ENCODE measurements around the gene LDB2.
"Not testable (repeated sequence)": the region's sequence is repeated elsewhere in the genome, so short reads cannot be mapped to it uniquely, and the experiment has no call there.

Gene LDB2

DNA sequence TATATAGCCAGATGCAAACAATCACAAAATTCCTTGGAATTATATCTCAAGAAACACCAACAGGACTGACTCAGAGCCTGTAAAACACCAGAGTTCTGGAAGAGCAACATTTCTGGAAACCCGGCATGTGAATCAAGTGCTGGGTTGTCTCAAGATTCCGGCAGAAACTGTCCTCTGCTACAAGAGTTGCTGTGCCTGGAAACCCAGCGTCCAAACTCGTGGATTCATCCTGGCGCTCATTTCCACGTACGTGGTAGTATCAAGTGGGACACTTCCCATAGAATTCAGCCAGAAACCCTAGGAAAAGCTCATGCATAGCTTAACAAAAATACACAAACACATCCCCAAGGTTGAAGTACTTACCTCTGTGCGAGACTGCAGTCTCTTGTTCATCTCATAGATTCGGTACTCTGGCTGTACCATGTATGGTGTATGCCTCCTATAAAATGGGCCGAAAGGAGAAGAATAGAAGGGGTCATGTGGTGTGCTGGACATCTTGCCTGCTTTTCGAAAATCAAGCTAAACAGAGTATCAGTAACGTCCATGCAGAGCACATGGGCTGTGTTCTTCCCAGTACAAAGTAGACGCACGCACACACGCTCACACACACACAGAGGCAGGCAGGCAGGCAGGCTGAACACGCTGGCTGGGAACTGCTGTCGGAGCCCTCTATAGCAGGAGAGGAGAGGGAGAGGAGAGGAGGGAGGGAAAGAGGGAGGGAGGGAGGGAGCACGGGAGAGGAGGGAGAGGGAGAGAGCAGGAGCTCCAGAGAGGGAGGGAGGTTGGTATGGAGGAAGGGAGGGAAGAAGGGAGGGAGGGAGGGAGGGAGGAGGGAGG lies at the start of gene LDB2:
Gene LDB2 (minus strand): TSS at position 655 of the 837 bp plus-strand sequence.
- no peak for DNase-seq

DNA sequence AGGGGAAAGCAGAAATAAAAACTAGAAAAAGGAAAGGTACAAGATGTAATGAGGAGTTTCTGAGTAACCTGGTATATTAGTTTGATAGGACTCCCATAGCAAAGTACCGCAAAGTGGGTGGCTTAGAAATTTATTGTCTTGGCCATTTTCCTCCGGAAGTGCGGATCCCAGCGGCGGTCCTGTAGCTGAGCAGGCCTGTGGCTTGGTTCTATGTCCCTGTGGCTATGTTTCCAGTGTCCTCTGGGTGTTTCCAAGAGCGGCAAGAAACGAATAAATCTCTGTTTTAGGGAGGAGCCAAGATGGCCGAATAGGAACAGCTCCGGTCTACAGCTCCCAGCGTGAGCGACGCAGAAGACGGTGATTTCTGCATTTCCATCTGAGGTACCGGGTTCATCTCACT lies 44.0 kb upstream of the LDB2 start:
- no peak for DNase-seq

DNA sequence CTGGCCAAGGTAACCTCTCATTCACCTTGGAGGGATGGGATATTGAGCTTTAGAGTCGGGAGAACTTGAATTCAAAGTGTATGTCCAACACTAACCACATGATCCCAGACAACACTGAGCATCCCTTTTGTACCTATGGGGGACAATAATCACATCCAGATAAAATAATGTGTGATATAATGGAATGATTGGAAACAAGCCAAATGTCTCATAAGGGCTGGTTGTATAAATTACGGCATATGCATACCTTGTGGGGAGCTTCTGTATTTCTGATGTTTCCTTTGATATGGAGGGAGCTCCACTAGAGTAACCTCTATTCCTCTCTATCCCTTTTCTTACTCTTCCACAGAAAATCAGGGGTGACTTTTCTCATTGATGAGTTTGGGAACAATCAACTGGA lies 40.7 kb upstream of the LDB2 start:
- DNase-seq = no peak

DNA sequence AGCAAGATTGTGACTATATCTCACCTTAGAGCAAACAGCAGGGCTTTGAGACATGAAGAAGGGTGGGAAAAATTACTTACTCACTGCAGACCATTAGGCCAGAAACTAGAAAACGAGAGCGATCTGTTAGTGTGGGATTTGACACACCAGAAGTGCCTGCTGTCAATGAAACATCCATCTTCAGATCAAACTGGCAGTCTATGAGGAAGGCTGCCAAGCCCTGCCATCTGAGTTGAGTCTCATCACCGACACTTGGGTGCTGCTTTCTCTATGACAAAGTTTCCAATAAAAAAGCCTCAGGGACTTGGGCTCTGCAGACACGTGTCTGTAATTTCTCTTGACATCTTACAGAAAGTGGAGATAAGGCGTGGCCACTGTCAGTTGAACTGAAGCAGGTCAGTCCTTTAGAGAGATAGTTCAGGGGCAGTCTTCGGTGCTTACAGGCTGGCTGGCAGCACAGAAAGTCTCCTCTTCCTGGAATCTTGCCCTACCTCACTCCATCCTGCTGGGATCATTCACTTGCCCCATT lies 40.1 kb upstream of the LDB2 start:
- no peak for DNase-seq

DNA sequence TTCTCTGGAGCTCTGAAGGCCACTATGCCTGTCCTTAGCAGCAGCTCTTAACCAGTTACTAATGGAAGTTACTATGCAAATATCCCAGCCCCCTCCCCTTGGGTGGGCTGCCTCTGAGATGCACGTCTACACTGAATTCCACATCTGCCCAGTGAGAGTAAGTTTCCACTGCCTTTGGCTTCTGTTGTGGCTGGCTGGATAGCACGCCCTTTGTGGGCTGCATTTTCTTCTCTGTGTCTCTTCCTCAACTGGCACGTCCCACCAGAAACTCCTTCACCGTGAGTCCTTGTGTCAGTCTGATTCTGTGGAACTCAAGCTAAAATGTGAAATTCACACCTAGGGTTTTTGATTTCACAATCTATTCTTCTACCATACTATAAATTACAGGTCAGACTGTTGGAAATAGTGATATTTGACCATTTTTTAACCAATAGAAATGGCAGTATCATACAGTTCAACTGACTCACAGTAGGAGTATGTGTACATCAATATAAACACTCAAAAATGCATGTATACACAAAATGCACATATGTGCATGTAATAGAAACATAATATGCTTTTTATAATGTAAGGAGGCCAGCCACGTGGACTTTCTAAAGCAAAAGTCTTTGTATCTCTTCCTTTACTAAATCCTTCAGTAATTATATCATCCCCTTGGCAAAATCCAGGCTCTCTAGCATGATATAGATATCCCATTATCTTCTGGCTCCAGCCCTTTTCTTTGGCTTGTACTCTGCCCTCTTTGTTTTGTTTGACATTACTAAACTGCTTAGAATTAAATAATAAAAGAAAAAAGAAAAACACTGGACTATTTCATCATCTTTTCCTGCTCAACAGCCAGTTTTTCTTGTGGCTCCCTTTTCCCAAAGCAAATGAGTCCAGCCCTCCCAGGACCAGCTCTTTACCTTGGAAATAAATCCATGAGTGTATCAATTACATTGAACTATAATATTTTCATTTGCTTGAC lies 33.2 kb upstream of the LDB2 start:
- no peak for DNase-seq

DNA sequence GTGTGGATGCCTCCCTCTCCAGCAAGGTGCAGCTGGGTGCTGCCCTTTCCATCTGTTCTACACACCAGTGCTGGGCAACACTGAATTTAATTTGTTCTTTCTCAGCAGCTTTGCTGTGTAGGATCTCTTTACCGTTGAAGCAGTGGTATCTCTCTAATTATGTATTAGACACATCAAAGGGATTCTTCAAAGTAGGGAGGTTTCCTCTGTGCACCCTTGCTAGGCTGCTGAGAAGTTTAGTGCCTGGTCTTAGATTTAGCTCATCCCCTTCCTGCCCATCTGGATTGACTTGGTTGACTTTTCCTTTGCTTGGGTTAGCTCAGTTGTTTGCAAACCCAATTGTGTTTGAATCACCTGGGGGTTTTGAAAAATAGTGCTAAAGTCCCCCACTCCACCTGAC lies 27.8 kb upstream of the LDB2 start:
- no peak for DNase-seq

DNA sequence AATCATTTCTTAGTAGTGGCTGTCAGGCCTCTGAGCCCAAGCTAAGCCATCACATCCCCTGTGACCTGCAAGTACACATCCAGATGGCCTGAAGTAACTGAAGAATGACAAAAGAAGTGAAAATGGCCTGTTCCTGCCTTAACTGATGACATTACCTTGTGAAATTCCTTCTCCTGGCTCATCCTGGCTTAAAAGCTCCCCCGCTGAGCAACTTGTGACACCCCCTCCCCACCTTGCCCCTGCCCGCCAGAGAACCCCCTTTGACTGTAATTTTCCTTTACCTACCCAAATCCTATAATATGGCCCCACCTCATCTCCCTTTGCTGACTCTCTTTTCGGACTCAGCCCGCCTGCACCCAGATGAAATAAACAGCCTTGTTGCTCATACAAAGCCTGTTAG lies 20.3 kb upstream of the LDB2 start:
- not testable (repeated sequence) for DNase-seq

DNA sequence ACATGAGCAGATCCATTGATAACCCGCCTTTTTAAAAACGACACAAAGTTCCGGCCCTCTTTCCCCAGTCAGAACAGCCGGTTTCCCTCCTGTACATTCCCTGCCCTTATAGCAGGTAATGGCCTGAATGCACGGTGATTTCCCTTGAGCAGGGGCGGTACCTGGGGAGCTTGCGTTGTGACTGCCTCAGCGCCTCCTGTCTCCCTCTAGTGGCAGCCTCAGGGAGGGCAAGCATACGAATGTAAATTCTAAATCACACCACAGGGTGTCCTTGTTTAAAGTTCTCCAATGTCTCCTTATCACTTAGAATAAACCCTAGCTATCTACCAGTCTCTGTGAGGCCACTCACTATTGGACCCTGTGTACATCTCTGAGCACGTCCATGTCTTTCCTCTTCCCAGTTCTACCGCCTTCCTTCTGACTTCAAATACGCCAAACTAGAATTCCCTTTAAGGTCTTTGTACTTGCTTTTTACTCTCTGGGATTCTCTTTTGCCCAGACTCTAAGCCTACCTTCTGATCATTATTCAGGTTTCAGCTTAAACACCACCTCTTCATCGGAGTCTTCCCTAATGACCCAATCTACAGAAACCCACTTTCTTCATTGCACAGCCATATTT lies 18.4 kb upstream of the LDB2 start:
- DNase-seq = peak; percentile 64

DNA sequence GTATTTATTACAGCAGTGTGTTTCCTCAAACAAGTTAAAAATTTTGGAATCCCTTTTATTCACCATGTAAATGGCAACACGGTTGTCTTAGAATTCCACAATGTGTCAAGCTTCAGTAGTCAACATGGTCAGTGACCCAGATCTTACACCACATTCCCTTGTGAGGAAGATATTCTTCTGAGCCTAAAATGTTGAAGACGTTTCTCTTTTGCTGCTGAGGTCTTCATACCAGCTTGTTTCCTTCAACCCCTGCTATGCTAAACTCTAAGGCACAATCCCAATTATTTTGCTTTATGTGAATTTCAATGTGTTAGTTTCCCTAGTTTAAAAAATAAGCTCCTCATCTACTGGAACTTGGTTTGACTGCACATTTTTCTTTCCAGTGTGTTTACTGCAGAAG lies 17.6 kb upstream of the LDB2 start:
- DNase-seq = no peak

DNA sequence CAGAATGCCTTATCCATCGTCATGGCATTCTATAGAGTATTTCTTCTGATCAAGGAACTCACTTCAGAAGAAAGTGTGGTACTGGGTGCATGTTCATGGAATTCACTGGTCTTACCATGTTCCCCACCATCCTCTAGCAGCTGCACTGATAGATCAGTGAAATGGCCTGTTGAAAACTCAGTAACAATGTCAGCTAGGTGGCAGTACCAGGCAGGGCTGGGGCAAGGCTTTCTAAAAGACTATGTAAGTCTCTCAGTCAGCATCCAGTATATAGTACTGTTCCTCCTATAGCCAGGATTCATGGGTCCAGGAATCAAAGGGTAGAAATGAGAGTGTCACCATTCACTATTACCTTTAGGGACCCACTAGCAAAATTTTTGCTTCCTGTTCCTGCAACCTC lies 15.8 kb upstream of the LDB2 start:
- no peak for DNase-seq

DNA sequence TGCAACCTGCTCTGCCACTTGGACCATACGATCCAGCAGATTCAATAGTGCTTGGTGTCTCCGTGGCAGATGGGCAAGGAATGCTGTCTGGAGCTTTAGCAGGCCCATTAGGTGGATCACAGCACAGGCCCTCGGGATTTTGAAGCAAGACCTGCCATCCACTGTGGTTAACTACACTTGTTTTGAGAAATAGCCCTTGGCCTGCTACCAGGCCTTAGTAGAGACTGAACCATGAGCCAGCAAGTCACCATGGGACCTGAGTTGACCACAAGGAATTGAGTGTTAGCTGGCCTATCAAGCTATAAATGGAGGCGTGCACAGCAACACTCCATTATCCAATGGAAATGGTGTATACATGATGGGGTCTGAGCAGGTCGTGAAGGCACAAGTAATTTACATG lies 14.5 kb upstream of the LDB2 start:
- no peak for DNase-seq

DNA sequence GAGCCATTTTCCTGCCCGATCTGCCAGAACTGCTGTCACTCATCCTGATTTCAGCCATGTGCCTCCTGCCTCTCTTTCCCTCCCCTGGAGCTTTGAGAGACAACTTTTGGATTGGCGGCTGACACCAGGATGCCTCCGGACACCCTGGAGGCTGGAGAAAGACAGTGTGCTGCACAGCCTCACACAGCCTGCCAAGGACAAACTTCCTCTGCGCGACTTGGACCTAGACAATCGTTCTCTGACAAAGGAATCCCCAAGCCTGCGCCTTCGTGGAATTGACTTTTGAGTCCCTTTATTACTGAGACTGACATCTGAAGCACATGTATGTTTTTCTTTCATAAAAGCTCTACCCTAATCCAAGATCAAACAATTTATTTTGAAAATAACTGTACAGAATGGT lies 10.8 kb upstream of the LDB2 start:
- DNase-seq = no peak

DNA sequence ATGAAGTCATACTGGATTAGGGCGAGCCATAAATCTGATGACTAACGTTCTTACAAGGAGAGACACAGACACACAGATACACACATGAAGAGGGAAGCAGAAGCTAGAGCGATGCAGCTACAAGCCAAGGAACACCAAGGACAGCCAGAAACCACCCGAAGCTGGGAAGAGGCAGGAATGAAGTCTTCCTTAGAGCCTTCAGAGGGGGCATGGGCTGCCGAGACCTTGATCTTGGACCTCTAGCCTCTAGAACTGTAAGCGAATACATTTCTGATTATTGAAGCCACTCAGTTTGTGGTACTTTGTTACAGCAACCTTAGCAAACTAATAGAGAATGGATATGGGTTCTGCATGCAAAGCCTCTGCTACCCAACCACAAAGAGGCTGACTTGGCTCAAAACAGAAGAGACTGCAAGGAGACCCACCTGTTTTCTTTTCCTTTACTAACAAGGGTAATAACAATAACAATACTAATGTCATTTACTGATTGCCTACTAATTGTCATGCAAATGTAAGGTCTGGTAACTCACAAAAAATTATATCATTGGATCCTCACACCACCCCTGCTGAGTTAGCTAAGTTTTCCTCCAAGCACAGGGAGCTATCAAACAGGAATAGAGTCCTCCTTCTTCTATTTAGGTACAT lies 10.1 kb upstream of the LDB2 start:
- DNase-seq = no peak

DNA sequence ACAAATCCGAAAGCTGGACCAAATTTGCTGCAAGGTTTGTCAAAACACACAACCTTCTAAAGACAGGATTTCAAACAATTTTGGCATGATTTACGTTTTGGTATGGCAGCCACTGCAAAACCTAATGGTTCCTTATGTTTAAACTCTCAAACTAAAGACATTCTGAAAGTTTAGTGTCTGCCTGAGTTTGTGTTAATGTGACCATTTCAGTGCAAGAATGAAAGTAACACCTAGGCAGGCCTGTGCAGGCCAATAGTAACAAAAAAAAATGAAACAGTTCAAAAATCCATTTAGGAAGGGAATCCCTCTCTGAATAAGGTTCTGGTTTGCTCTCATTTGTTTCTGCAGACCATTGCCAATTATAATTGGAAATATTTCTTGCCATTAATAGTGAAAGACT lies 1.9 kb upstream of the LDB2 start:
- no peak for DNase-seq

DNA sequence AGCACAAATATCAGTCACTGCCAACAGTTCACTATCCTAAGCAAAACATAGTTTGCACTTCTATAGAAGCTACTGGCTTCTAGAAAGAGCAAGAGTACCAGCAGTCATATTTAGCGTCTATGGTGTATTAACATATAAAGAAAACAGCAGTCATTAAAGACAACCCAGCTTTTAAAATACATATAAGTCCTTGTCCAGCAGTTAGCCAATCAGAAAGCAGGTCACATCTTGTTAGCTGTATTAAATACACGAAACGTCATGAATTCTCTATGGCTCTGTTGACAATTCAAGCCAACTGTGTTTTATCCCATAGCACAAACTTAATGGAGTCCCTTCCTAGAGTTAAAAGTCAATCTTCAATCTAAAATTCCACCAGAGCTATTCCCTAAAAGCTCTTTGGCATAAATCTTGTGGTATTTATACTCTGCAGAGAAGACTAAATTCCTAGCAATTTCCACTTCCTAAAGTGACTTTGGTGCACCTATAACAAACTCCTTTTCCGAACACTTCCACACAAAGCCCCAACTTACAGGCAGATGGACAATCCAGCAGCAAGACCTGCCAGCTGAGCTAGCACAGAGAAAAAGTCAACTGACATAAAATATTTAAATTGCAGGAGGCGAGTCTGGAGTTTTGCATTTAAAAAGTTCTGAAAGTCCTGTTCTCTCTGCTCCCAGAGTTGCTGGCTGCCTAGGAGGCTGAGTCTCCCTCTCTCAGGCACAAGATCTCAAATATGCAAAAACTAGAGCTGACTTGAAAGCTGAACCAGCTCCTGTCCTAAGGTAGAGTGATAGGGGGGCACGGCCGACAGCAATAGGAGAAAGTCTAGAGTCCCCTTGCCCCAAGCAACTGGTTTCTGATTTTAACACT lies 1.3 kb downstream of the LDB2 start:
- DNase-seq = no peak

DNA sequence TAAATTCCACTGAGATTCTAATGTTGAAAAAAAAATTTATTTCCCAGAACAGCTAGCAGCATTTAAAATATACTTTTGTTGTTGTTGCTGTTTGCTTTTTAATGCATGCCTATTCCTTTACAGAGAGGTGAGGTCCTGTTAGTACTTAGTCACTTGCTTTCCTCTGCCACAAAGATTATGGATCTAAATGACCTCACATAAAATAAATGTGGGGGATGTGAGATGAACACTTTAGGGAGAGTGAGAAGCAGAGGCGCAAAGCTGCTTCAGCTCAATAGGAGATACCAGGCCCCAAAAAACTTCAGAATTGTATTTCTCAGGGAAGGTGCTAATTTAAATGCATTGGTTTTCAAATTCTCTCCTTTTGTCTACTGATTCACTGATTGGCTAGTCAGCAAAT lies 4.0 kb downstream of the LDB2 start:
- no peak for DNase-seq

DNA sequence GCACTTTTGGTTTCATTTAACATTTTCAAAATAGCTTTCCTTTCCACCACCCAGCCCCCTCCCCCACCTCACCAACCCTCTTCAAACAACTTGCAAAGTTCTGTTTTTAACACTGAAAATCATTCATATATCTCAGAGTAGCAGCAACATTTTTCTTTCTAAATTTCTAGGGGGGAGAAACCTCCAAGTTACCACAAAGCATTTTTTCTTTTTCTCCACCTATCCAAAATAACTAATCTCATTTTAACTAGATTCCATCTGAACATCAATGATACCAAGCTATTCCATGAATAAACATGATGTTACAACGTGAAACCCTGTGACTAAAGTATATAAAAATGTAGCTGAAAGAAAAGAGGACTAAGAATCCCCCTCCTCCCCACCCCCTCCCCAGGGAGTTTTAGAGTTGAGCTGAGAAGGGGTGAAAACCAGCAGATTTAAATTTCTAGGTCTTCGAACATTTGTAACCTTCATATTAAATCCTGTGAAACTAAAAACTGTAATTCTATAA lies 5.2 kb downstream of the LDB2 start:
- no peak for DNase-seq

DNA sequence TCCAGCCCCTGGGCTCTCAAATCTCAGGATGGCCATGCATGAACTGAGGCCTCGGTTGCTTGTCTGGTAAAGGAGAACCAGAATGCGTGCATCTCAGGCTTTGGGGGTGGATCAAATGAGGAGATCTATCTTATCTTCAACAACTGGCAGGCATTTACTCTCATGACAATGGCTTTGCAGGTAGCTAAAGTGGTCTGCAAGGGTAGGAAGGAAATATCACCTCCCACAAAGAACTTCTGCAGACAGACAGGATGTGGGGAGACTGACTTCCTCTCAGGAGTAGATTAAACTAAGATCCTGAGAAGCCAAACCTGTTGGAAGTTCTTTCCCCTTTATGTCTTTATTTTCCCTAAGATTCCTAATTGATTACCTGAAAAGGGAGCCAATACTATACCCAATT lies 7.8 kb downstream of the LDB2 start:
- DNase-seq = no peak

DNA sequence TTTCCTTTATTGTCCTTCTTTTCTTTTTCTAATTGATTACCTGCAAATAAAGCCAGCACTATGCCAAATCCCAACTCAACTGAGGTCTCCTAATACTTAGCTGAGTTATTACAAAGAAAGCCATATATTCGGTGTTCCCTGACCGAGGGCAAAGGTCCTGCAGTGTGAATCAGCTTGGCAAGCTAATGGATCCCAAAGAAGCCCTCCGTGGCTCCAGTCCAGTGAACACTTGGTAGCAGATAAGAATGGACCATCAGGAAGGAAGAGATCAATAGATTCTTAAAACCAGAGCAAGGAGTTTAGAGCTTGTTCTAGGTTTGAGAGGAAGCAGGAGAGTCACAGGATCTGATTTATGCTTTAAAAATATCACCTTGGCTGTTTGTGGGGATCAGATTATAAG lies 8.5 kb downstream of the LDB2 start:
- DNase-seq = no peak

DNA sequence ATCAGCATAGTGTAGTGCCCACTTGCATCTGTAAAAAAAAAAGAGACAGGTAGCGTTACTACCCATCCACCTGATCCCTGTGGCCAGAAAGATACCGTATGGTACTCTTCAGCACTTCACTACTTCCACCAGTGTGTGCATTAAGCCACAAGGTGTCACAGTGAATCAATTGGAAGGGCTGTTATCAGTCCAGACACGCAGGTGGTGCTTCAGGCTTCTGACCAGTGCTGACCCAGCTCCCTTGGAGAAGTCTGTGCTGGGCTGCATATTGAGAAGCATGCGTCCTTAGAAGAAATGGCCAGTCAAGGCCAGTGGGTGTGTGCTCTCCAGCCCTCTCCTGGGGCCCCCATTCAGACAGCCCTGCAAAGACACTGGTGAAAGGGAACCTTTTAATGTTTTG lies 10.6 kb downstream of the LDB2 start:
- no peak for DNase-seq

DNA sequence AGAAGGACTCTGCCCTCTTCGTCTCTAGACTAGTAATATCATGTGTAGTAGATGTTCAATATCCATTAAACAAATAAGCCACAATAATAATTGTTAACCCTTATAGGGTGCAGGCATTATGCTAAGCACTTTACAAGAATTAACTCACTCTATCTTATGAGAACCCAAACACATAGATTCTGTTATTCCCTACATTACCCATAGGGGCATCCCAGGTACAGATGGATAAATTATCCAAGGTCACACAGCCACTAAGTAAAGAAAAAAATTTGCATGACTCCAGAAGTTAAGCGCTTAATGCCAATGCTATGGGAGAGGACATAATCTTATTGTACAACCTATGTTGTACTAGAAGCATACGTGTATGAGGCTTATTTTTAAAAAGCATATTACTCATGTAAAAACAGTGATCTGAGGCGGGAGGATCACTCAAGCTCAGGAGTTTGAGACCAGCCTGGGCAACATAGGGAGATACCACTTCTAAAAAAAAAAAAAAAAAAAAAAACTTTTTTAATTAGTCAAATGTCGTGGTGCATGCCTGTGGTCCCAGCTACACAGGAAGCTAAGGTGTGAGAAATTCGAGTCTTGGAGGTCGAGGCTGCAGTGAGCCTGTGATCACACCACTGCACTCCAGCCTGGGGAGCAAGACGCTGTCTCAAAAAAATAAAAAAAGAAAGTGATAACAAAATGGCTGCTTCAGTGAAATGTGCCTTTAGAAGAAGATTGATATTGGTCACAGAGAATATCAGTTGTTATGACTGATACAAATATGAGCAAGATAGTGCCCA lies 13.6 kb downstream of the LDB2 start:
- DNase-seq = no peak
